ENCODE measurements around the gene RAB19.
"Not testable (repeated sequence)": the region's sequence is repeated elsewhere in the genome, so short reads cannot be mapped to it uniquely, and the experiment has no call there.

The RAB19 gene

GRCh38 chr7:140402178-140402835, 1.6 kb upstream of the RAB19 start:
- DNase-seq (ENCODE audit: low read depth): no peak

- no peak for DNase-seq (ENCODE audit: low read depth)
Observed at GRCh38 chr7:140404565-140405065, 757 bp downstream of the RAB19 start.

GRCh38 chr7:140415361-140415760, 11.5 kb downstream of the RAB19 start:
- DNase-seq (ENCODE audit: low read depth): no peak

- not testable (repeated sequence) for DNase-seq (ENCODE audit: low read depth)
Observed at GRCh38 chr7:140415816-140416215, 12.0 kb downstream of the RAB19 start.

GRCh38 chr7:140416560-140416959, 12.7 kb downstream of the RAB19 start:
- no peak for DNase-seq (ENCODE audit: low read depth)

GRCh38 chr7:140417456-140418155, 13.7 kb downstream of the RAB19 start:
- DNase-seq (ENCODE audit: low read depth): no peak

GRCh38 chr7:140418156-140418472, 14.3 kb downstream of the RAB19 start:
- DNase-seq (ENCODE audit: low read depth): not testable (repeated sequence)

GRCh38 chr7:140418653-140419052, 14.8 kb downstream of the RAB19 start:
- no peak for DNase-seq (ENCODE audit: low read depth)

GRCh38 chr7:140421521-140421920, 17.7 kb downstream of the RAB19 start:
- DNase-seq (ENCODE audit: low read depth): no peak

GRCh38 chr7:140423501-140423900, 19.6 kb downstream of the RAB19 start:
- DNase-seq (ENCODE audit: low read depth): no peak

- DNase-seq (ENCODE audit: low read depth): no peak
Observed at GRCh38 chr7:140425718-140426117, 21.9 kb downstream of the RAB19 start.

- DNase-seq (ENCODE audit: low read depth): no peak
Observed at GRCh38 chr7:140426130-140426529, 22.3 kb downstream of the RAB19 start.

GRCh38 chr7:140433396-140433795, 29.5 kb downstream of the RAB19 start:
- DNase-seq (ENCODE audit: low read depth): no peak

GRCh38 chr7:140435252-140435895, 31.5 kb downstream of the RAB19 start:
- DNase-seq (ENCODE audit: low read depth): no peak

- DNase-seq (ENCODE audit: low read depth): no peak
Observed at GRCh38 chr7:140439359-140439758, 35.5 kb downstream of the RAB19 start.

- no peak for DNase-seq (ENCODE audit: low read depth)
Observed at GRCh38 chr7:140440593-140440992, 36.7 kb downstream of the RAB19 start.

GRCh38 chr7:140441519-140441918, 37.7 kb downstream of the RAB19 start:
- DNase-seq (ENCODE audit: low read depth): no peak

- DNase-seq (ENCODE audit: low read depth): no peak
Observed at GRCh38 chr7:140446467-140446866, 42.6 kb downstream of the RAB19 start.

GRCh38 chr7:140447841-140448240, 44.0 kb downstream of the RAB19 start:
- DNase-seq (ENCODE audit: low read depth): no peak

- DNase-seq (ENCODE audit: low read depth): no peak
Observed at GRCh38 chr7:140448781-140449480, 45.1 kb downstream of the RAB19 start.

- no peak for DNase-seq (ENCODE audit: low read depth)
Observed at GRCh38 chr7:140451716-140452115, 47.9 kb downstream of the RAB19 start.

- no peak for DNase-seq (ENCODE audit: low read depth)
Observed at GRCh38 chr7:140453273-140453672, 49.4 kb downstream of the RAB19 start.

Measured in stromal cell of bone marrow (primary cell).